ENCODE results near the gene CDC42EP5.

The CDC42EP5 gene

DNA sequence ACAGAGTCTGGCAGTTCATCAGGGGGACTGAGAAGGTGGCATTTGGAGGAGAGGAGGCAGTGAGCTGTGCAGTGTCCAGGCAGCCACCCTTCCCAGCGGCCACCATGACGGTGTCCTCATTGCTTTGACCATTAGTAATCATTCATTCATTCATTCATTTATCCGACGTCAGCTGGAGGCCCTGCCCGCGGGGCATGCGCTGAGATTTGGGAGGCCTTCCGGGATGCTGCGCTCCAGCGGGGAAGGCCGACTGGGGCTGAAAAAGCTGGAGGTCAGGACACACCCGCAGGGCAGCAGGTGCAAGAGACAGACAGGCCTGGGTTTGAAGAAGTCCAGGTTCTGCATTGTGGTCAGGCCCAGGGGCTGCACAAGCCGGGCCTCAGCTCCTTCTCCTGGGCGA is 48.9 kb downstream of the CDC42EP5 start:
- no peak for DNase-seq

DNA sequence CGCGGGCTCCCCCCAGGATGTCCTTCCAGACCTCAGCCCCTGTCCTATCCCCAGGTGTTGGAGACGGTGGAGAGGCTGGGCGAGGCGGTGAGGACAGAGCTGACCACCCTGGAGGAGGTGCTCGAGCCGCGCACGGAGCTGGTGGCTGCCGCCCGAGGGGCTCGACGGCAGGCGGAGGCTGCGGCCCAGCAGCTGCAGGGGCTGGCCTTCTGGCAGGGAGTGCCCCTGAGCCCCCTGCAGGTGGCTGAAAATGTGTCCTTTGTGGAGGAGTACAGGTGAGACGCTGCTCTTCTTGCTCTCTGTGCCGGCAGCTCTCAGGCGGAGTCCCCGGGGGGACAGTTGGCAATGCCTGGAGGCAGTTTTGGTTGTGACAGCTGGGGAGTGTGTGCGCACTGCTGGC is 51.0 kb downstream of the CDC42EP5 start:
- no peak for DNase-seq

DNA sequence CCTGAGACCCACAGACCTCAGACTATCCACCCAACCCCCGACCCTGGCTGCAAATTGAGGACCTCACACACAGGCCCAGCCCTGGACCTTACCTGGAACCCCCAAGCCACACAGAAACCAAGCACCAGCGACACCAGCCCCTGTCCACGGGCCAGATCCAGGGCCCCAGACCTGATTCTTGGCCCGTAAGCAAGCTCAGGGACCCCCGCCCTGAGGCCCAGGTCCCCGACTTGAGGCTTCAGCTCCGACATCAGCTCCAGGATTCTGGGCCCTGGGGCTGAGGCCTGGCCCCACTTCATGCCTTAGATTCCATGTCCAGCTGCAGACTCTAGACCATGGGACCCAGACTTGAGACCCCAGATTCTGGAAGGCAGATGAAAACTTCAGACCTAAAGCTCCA is 51.6 kb downstream of the CDC42EP5 start:
- no peak for DNase-seq

DNA sequence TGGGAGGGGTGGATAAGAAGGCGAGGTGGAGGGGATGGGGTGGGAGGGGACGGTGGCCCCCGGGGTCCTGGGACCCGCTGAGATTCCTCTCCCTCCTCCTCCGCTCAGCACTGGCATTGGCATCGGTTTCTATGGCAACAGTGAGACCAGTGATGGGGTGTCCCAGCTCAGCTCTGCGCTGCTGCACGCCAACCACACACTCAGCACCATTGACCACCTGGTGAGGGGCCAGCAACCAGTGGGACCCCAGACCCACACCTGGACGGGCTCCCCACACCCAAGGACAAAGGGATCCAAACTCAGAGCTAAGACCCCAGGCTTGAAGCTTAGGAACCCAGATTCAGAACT is 52.0 kb downstream of the CDC42EP5 start:
- no peak for DNase-seq

DNA sequence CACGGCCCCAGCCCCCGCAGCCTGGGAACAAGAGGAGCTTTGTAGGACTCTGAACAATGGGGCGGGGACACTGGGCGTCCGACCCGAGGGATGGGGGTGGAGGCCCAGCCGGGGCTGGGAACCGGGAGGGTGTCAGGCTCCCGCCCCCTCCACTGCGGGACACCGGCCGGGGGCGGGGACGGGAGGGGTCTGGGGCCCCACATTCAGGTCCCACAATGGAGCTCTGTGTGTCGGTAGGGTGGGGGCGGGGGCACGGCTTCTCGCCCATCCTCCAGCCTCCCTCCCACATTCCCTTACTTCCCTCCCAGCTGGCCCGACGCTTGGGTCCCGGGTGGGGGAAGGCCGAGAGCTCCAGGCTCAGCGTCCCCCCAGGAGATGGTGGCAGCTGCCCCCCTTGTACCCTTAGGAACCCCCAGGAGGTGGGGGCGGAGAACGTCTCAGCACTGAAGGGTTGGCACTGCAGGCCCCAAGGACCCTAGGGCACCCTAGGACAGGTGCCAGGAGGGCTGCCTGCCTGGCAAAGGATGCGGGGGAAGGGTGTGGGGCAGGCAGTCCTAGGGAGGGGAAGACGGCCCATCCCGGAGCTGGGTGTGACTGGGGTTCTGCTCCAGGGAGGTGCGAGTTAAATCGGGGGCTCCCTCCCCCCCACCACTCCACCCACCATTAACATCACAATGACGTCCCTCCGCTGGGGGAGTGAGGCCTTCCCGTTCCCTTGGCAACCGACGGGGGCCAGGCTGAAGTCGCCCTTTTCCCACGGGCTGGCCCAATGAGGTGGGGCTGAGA is 52.5 kb downstream of the CDC42EP5 start:
- DNase-seq, result no peak

DNA sequence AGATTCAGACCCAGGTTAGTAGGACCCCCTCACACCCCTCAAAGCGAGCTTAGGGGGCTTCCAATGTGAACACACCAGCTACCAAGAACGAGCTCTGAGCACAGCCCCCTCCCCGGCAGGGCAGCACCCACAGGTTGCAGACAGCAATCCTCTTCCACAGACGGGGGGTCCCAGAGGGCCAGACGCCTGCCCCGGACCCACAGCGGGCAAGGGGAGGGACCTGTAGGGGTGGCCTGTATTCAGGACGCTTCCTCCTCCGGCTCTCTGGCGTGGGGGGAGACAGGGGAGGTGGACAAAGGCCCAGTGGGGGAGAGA is 53.1 kb downstream of the CDC42EP5 start:
- no peak for DNase-seq

DNA sequence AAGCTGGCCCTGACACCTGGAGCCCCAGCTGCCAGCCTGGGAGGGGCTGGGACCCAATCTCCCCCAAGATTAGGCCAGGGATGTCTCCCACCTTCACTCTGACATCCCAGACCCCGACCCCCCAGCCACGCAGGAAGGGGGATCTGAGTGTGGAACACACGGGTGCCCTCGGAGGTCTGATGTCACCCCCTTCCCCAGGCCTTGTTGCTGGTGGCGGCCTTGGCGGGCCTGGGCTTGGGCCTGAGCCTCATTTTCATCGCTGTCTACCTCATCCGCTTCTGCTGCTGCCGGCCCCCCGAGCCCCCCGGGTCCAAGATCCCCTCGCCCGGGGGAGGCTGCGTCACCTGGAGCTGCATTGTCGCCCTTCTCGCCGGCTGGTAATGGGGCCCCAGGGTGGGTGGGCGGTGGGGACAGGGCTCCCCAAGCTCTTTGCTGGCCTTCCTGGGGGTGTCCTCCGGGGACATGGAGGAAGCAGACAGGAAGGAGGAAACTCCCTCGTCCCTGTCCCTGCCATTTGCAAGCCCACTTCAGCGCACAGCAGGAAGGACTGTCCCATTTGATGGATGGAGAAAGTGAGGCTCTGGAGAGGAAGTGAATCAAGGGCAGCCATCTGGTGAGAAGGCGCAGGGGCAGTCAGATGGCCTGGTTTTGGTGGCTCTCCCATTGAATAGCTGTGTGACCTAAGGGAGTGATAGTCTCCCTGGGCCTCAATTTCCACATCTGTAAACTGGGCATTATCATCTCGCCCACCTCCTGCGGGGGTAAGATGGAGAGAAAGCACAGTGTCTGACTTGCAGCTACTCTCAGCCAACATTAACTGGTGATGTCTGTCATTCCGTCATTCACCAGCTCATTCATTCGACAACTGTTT is 53.9 kb downstream of the CDC42EP5 start:
- DNase-seq, result no peak

DNA sequence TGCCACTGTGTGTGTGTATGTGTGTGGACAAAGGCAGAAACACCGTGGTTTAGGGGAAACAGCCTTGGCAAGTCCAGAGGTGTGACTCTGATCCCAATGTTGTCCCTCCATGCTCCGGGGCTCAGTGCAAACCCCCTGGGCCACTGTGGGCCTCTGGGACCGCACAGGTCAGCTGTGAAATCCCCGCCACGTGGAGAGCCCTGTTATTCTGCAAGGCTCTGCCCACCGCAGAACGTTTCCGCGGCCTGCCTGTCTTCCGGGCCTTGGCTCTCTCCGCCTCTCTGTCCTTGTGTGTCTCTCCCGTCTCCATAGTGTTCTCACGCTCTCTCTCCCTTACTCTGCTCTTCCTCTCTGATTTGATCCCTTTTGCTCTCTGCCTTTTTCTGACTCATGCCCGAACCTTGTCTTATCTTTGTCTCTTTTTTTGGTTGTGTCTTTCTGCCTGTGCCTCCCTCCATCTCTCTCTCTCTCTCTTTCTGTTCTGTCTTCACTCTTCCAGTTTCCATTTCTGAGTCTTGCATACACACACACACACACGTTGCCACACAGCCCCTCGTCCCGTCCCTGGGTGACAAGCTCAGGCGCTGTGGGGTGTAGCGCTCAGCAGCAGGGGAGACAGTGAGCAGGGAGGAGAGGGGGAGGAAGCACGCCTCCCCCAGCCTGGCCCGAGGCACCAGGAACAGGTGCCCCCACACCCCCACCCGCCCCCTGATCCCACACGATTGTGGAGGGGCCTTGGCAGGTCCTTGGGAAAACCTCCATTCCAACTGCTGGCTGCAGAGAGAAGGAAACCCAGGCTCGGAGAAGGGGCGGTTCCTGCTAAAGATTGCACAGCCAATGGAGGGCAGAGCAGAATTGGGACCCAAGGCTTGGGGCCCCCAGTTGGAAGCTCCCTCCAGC is 54.8 kb downstream of the CDC42EP5 start:
- no peak for DNase-seq

DNA sequence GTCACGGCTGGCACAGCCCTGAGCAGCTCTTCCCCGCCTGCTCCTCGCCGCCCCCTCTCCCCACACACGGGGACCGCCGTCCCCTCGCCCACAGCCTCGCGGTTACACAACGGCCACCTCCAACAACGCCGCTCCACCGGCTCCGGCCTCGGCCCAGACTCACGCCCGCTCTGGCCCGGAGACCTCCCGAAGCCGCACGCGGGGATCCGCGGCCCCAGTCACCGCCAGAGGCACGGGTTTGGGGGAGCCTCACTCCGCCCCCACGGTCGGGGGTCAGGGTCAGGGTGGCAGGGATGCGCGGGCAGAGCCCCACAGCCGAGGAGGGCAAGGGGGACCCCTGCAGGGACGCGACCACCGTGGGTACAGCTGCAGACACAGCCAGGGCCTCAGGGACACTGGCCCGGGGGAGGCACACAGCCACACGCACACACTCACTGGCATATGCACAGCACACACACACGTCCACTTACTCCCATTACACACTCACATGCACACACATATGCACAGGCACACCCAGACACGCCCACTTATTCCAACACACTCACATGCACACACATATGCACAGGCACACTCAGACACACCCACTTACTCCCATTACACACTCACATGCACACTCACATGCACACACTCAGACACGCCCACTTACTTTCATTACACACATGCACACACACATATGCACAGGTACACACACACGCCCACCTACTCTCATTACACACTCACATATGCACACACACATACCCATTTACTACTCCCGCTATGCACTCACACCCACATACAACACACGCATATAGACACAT is 56.2 kb downstream of the CDC42EP5 start:
- no peak for DNase-seq

DNA sequence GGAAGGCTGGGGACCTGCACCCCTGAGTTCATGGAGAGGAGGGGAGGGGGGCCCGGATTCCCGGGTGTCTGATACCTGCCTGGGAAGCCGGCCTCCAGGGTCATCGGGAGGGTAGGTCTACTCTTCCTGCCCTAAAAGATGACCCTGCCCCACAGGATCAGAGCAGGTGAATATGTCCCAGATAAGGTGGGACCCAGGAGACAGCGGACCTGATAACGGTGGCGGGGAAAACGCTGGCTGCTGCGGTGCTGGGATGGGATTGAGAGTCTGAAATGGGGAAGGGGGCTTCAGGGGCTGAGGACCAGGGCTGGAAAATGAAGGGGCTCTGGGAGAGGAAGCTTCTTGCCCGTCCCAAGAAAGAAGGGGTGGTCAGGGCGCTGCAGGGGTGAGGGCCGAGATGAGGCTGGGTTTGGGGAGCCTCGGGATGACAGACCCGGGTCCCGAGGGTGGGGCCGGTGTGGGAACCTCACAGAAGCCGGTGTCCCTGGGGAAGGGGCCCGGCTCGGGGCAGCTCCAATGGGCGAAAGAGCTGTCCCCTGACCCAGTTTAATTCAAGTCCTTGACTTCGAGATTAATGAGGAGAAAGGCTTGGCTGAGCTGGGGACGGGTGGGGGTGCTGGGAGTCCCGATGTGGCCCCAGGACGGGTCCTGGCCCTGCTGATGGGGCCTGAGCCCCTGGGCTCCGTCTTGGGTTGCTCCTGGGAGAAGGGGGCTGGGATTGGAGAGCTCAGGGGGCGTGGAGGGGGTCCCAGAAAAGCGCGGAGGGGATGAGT is 57.0 kb downstream of the CDC42EP5 start:
- no peak for DNase-seq

DNA sequence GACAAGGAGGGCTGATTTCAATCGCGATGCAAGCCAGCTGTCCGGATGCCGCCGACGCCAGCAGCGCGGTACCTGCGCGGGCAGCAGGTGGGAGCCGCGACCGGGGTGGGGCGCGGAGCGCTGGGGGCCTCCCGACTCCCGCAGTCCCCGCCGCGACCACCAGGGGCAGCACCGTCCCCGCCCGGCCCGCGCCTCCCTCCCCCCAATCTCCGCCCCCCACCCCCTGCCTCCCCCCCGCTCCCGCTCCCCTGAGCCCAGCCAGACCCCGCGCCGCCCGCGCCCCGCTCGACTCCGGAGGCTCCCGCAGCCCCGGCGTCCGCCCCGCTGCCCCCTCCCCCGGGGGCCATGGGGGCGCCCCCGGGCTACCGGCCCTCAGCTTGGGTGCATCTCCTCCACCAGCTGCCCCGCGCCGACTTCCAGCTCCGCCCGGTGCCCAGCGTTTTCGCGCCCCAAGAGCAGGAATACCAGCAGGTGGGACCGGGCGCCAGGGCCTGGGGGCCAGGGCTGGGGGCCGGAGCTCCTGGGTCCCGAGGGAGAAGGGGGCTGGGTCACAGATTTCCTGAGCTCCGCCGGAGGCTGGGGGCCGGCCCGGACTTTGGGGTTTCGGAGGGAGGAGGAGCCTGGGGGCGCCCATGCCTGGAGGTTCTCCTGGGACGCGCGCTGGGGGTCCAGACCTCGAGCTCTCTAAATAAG is 57.7 kb downstream of the CDC42EP5 start, which contains the start of gene TTYH1:
TSS of gene TTYH1 (plus strand) at position 257 of the 693 bp plus-strand sequence. CDS start at position 346, 89 bp downstream.
- DNase-seq, result peak; percentile 48

Data from stimulated activated CD4-positive, alpha-beta T cell treated with anti-CD3 and anti-CD28 coated beads, Interleukin-12 subunit alpha, Interleukin-12 subunit beta, amount 100 ng/mL, for 4 hours (primary cell).